ENCODE measurements around the gene CAMK2D.

DNA sequence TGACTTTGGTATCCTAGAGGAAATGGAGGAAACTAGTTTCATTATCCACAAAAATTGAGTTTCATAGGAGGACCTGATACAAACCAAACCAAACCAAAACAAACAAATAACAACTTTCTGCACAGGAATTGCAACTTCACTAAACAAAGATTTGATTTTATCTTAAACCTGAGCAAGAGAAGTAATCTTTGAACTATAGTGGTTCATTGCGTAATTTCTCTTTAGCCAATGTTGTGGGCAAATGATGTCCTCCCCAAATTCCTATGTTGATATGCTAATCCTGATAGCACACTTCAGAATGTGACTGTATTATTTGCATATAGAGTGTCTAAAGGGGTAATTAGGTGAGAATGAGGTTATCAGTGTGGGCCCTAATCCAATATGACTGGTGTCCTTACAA, 102.4 kb downstream of the CAMK2D start:
- TF ChIP-seq, protein P1, sequence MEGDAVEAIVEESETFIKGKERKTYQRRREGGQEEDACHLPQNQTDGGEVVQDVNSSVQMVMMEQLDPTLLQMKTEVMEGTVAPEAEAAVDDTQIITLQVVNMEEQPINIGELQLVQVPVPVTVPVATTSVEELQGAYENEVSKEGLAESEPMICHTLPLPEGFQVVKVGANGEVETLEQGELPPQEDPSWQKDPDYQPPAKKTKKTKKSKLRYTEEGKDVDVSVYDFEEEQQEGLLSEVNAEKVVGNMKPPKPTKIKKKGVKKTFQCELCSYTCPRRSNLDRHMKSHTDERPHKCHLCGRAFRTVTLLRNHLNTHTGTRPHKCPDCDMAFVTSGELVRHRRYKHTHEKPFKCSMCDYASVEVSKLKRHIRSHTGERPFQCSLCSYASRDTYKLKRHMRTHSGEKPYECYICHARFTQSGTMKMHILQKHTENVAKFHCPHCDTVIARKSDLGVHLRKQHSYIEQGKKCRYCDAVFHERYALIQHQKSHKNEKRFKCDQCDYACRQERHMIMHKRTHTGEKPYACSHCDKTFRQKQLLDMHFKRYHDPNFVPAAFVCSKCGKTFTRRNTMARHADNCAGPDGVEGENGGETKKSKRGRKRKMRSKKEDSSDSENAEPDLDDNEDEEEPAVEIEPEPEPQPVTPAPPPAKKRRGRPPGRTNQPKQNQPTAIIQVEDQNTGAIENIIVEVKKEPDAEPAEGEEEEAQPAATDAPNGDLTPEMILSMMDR (IDR thresholded peaks at IDR 0.05) = no peak
- TF ChIP-seq POLR2A (IDR thresholded peaks at IDR 0.05) (no peak), POLR2AphosphoS5 (IDR thresholded peaks at IDR 0.05) (no peak), EP300 (IDR thresholded peaks at IDR 0.05) (no peak)
